Type B pancreatic cell (in vitro differentiated cells): ENCODE results near the gene P2RY4. TPM values are rescaled to one million over a fixed set of nuclear protein-coding genes. Genes with fewer than 3 reads are reported as not detected.
"Not testable (repeated sequence)": the region's sequence is repeated elsewhere in the genome, so short reads cannot be mapped to it uniquely, and the experiment has no call there.

Experiments used
- DNase-seq: peaks from one replicate; pipeline ENCODE4 v3.0.0; 2021; ENCODE audit warnings: mixed read lengths; ENCODE audit not compliant: unreplicated experiment; ENCODE audit errors: extremely low spot score
- H3K27ac Mint-ChIP-seq: 2 replicates; pipeline ENCODE4 v1.8.0; 2021; ENCODE audit warnings: mild to moderate bottlenecking, mixed read lengths
- H3K27me3 Mint-ChIP-seq: 2 replicates; pipeline ENCODE4 v1.8.0; 2021; ENCODE audit warnings: mixed read lengths
- H3K36me3 Mint-ChIP-seq: 2 replicates; pipeline ENCODE4 v1.8.0; 2021; ENCODE audit warnings: mixed read lengths
- H3K4me1 Mint-ChIP-seq: one replicate; pipeline ENCODE4 v1.8.0; 2021; ENCODE audit warnings: mixed read lengths; ENCODE audit not compliant: unreplicated experiment
- H3K4me3 Mint-ChIP-seq: 2 replicates; pipeline ENCODE4 v1.8.0; 2021; ENCODE audit warnings: mild to moderate bottlenecking, mixed read lengths
- H3K9me3 Mint-ChIP-seq: 2 replicates; pipeline ENCODE4 v1.8.0; 2021; ENCODE audit warnings: mixed read lengths
- total RNA-seq: library from RNA; stranded (reverse); gene quantifications from 2 replicates; pipeline ENCODE4 v1.2.1, GENCODE V29; 2021; ENCODE audit warnings: low replicate concordance
- TF ChIP-seq, protein P1 (sequence below): fragments of 200-600 bp; sonication (generic); conservative IDR thresholded peaks from 2 replicates; pipeline ENCODE4 v1.5.0; 2021; ENCODE audit warnings: antibody characterized with exemption, mild to moderate bottlenecking

Gene P2RY4
- total RNA-seq, 1 donor from 2014 or later: not detected

DNA sequence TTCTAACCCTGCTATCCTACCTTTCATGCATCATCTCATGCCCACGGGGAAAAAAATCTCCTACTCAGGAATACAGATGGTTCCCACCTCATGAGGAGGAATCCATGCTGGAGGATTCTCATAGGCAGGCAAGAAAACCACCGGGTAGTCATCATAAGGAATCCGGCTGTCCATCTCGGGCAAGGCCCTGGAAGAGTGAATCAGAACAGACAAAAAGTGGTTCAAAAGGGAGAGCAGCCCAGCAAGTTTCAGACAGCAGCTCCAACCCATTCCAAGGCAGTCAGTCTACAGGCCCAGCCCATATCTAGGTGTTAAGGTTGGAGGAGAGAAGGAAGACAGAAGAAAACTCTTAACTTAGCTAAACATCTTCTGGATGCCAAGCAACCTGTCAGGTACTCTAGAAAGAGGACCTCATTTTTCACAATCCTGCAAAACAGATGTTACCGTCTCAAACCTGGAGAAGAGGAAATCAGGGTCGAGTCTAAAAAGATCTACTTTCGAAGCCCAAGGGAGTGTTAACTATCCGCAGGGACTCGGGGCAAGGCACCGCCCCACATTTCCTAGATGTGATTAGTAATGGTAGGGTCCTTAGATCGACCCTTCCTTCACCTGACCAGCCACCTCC, 29.3 kb upstream of the P2RY4 start:
- H3K4me1 Mint-ChIP-seq: no peaks in the 10 kb centered on the region
- peak overlapping the region; percentile 93 for H3K4me3 Mint-ChIP-seq
- H3K27me3 Mint-ChIP-seq: no peaks in the 10 kb centered on the region
- DNase-seq: no peak
- peaks cover 3% of the 10 kb centered on the region for H3K36me3 Mint-ChIP-seq
- H3K27ac Mint-ChIP-seq: peak overlapping the region; percentile 72
- no peaks in the 10 kb centered on the region for H3K9me3 Mint-ChIP-seq
- TF ChIP-seq, protein P1, sequence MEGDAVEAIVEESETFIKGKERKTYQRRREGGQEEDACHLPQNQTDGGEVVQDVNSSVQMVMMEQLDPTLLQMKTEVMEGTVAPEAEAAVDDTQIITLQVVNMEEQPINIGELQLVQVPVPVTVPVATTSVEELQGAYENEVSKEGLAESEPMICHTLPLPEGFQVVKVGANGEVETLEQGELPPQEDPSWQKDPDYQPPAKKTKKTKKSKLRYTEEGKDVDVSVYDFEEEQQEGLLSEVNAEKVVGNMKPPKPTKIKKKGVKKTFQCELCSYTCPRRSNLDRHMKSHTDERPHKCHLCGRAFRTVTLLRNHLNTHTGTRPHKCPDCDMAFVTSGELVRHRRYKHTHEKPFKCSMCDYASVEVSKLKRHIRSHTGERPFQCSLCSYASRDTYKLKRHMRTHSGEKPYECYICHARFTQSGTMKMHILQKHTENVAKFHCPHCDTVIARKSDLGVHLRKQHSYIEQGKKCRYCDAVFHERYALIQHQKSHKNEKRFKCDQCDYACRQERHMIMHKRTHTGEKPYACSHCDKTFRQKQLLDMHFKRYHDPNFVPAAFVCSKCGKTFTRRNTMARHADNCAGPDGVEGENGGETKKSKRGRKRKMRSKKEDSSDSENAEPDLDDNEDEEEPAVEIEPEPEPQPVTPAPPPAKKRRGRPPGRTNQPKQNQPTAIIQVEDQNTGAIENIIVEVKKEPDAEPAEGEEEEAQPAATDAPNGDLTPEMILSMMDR: no peak

DNA sequence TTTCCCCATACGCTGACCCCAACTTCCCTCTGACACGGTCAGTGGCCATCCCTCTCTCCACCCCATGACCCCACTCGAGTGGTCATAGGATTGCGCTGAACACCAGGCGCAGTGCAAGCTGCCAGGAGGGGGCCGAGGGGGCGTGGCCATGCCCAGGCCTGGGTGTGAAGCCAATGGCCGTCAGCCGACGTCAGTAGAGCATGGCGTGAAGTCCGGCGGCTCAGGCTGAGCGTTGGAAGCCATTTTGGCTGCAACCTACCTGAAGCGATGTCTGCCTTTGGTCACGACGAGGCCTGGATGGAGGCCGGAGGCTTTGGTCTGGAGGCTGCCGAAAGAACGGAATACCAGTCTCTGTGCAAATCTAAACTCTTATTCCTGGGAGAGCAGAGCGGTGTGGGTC, 21.9 kb upstream of the P2RY4 start, which contains the start of gene RAB41:
Gene RAB41 (plus strand): TSS at position 222 of the 400 bp plus-strand sequence. CDS start 46 bp downstream, at position 268.
- Mint-ChIP-seq H3K36me3 (peaks cover 3% of the 10 kb centered on the region), H3K27ac (no peak within 1 kb of the TSS), H3K4me3 (no peak within 1 kb of the TSS), H3K27me3 (no peaks in the 10 kb centered on the region), H3K9me3 (no peaks in the 10 kb centered on the region), H3K4me1 (no peaks in the 10 kb centered on the region)
- TF ChIP-seq, protein P1: no peak
- peak; percentile 56 for DNase-seq

DNA sequence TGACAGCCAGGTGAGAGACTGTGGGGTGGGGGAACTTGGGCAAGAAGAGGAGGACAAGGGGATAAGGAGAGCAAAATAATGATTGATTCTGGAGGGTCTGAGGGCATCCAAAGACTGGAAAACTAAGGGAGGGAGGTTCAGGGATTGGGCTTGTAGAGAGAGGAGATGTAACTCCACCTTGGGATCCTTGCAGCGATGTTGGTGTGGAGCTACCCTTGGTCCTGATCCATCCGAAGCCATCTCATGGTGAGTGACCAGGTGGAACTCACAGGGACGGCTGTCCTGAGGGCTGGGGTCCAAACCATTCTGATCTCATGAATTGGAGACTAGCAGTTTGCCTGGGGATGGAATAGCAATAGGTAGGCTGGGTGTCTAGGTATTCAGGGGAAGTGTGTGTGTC, 20.6 kb upstream of the P2RY4 start:
- TF ChIP-seq, protein P1: no peak
- peak; percentile 18 for DNase-seq
- Mint-ChIP-seq H3K27ac (no peak overlapping the region), H3K4me1 (no peaks in the 10 kb centered on the region), H3K27me3 (no peaks in the 10 kb centered on the region), H3K36me3 (no peaks in the 10 kb centered on the region), H3K4me3 (no peak overlapping the region), H3K9me3 (no peaks in the 10 kb centered on the region)

DNA sequence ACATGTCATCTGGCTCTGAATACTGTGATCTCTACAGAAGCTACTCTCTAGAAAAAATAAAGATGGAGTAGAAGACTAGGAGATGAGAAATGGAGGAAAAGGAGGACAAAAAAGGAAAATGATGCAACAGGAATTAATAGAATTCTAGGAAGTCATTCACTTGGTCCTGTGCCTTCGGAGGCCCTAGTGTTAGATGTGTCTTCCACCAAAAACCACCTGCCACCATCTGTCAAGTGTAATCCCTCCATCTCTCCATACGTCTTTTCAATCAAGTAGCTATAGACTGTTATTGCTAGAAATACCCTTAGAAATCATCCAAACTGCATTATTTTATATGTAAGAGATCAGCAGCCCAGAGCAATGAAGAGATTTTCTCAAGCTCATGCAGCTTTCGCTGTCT, 19.1 kb upstream of the P2RY4 start:
- no peak overlapping the region for H3K27ac Mint-ChIP-seq
- TF ChIP-seq, protein P1: no peak
- no peaks in the 10 kb centered on the region for H3K36me3 Mint-ChIP-seq
- H3K27me3 Mint-ChIP-seq: no peaks in the 10 kb centered on the region
- H3K4me1 Mint-ChIP-seq: no peaks in the 10 kb centered on the region
- DNase-seq: no peak
- no peak overlapping the region for H3K4me3 Mint-ChIP-seq
- H3K9me3 Mint-ChIP-seq: no peaks in the 10 kb centered on the region

DNA sequence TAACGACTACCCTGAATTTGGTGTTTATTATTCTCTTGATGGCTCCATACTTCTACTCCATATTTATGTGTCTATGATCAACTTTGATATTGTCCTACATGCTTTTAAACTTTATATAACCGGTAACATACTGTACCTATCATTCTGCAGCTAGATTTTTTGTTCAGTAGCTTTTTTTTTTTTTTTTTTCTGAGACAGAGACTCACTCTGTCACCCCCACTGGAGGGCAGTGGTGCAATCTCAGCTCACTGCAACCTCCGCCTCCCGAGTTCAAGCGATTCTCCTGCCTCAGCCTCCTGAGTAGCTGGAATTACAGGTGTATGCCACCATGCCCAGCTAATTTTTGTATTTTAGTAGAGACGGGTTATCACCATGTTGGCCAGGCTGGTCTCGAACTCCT, 14.0 kb upstream of the P2RY4 start:
- not testable (repeated sequence) for H3K27me3 Mint-ChIP-seq, DNase-seq, H3K36me3 Mint-ChIP-seq, H3K4me3 Mint-ChIP-seq, H3K27ac Mint-ChIP-seq, H3K4me1 Mint-ChIP-seq, H3K9me3 Mint-ChIP-seq

DNA sequence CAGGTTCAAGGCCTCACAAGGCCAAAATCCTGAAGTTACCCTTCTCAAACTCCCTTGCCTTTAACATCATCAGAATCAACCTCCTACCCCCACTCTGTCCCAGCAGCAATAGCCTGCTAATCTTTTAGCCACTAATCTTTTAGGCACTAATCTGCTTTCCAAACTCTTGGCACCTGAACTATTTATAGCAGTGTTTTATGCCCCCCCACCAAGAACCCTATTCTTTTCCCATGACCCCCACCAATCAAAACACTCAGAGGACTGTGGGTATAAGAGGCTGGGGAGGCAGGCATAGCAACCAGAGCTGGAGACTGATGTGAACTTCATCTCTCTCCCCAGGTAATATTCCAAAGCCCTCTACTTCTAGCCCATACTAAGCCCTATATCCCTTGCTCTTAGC, 8.0 kb upstream of the P2RY4 start, which contains the start of gene ARR3:
Gene ARR3 (plus strand): TSS at position 301 of the 400 bp plus-strand sequence. CDS start 1,052 bp downstream, outside the sequence.
- Mint-ChIP-seq H3K27ac (no peak within 1 kb of the TSS), H3K4me1 (no peaks in the 10 kb centered on the region), H3K4me3 (no peak within 1 kb of the TSS), H3K9me3 (no peaks in the 10 kb centered on the region), H3K36me3 (no peaks in the 10 kb centered on the region), H3K27me3 (peaks cover 2% of the 10 kb centered on the region)
- TF ChIP-seq, protein P1: no peak
- DNase-seq: no peak
